Naive thymus-derived CD8-positive, alpha-beta T cell (primary cell): Measurements from ENCODE around the gene TMEM127. TPM values are rescaled to one million over a fixed set of nuclear protein-coding genes. Genes with fewer than 3 reads are reported as not detected.
"Not testable (repeated sequence)": the region's sequence is repeated elsewhere in the genome, so short reads cannot be mapped to it uniquely, and the experiment has no call there.

Experiments used
- ATAC-seq, 2 donors: fragments of 150-1000 bp; cut with Tn5 transposase in 1 of 2; sonication (Bioruptor Pico), chemical (Tn5 transposase) in 1 of 2; 1 replicate in 1 of 2; 2 replicates in 1 of 2; pipeline ENCODE4 v1.10.0; 2021; ENCODE audit warnings: mild to moderate bottlenecking in 2 of 2, moderate library complexity in 2 of 2
- POLR2A ChIA-PET: fragments of 350-600 bp; sonication (Branson Sonifier 250); formaldehyde crosslinking; loops from one replicate; lab custom pipeline; 2021; ENCODE audit warnings: antibody characterized with exemption; lab: Charles Lee
- DNase-seq, 10 donors: peaks; one replicate each; pipeline versions ENCODE4 v3.0.0 to v3.0.0-alpha.2; 2020 to 2022
- H3K27ac Mint-ChIP-seq, 10 donors: one replicate each; pipeline ENCODE4 v1.8.0; 2020 to 2022; ENCODE audit warnings: mild to moderate bottlenecking in 10 of 10, mixed read lengths in 10 of 10, moderate library complexity in 4 of 10, inconsistent platforms in 1 of 10
- H3K27me3 Mint-ChIP-seq, 5 donors: one replicate each; pipeline ENCODE4 v1.8.0; 2021 to 2022; ENCODE audit warnings: mixed read lengths in 5 of 5
- H3K36me3 Mint-ChIP-seq, 3 donors: one replicate each; pipeline ENCODE4 v1.8.0; 2020 to 2022; ENCODE audit warnings: mixed read lengths in 3 of 3, mild to moderate bottlenecking in 2 of 3, inconsistent platforms in 1 of 3
- H3K4me1 Mint-ChIP-seq, 4 donors: one replicate each; pipeline ENCODE4 v1.8.0; 2021 to 2022; ENCODE audit warnings: mixed read lengths in 4 of 4
- H3K4me3 Mint-ChIP-seq, 10 donors: one replicate each; pipeline ENCODE4 v1.8.0; 2020 to 2022; ENCODE audit warnings: mild to moderate bottlenecking in 10 of 10, mixed read lengths in 10 of 10, moderate library complexity in 6 of 10, inconsistent platforms in 1 of 10
- H3K9me3 Mint-ChIP-seq, 9 donors: one replicate each; pipeline ENCODE4 v1.8.0; 2020 to 2022; ENCODE audit warnings: mixed read lengths in 9 of 9, mild to moderate bottlenecking in 3 of 9, inconsistent platforms in 1 of 9, moderate library complexity in 1 of 9
- polyA plus RNA-seq, 3 donors: library from polyadenylated mRNA; unstranded; fragments of 300-500 nt; fragmentation: Illumina TruSeq; gene quantifications; one replicate each; pipeline ENCODE4 v1.2.3, GENCODE V29; 2021
- total RNA-seq, 8 experiments: library from RNA in 2 of 8; stranded (reverse) in 2 of 8; gene quantifications; one replicate each; pipeline ENCODE4 v1.2.3 and lab custom pipeline; 2021 to 2026

Gene TMEM127
- total RNA-seq (10 to 100 TPM; 32.2 to 39.5 TPM), polyA plus RNA-seq (10 to 100 TPM; 22.1 to 35.7 (median 22.3) TPM), total RNA-seq (lab: John Stamatoyannopoulos, UW) (34.4 to 67.3 (median 55.6) reads per million in 6 experiments)

GRCh38 chr2:96265840-96266679 is at the start of gene TMEM127, which contains the start of gene CIAO1:
Gene TMEM127, minus strand, starts transcription at chr2:96265997. Its CDS starts 616 bp downstream, at chr2:96265381.
Gene CIAO1, plus strand, starts transcription at chr2:96266225. Its CDS starts 126 bp downstream, at chr2:96266351.
- H3K27ac Mint-ChIP-seq, result peak within 1 kb of the TSS; percentile 87 to 98 (median 94)
- ATAC-seq (peak; percentile 92), DNase-seq (peak; percentile 93 to 98 (median 97))
- H3K27me3 Mint-ChIP-seq, result no peaks in the 10 kb centered on the region
- H3K4me3 Mint-ChIP-seq, result peak within 1 kb of the TSS; percentile 89 to 99 (median 96)
- H3K4me1 Mint-ChIP-seq, result peaks cover 27 to 59% (median 51%) of the 10 kb centered on the region in 4 donors
- POLR2A ChIA-PET, result interaction anchor here (0.5 to 2.3 kb wide), 6 partner anchors 10 to 274 kb away, joined by 3 to 18 read pairs (median 4); partner anchors contain the start of genes SNRNP200 and STARD7
- H3K36me3 Mint-ChIP-seq, result peaks cover 0 to 60% (median 2%) of the 10 kb centered on the region in 3 donors
- H3K9me3 Mint-ChIP-seq, result no peaks in the 10 kb centered on the region

GRCh38 chr2:96315005-96315399 is 49.2 kb upstream of the TMEM127 start:
- Mint-ChIP-seq H3K27me3 (no peaks in the 10 kb centered on the region), H3K27ac (peak overlapping the region in 6 of 10 donors; percentile 2 to 92 (median 81)), H3K4me1 (peaks cover 11 to 38% (median 33%) of the 10 kb centered on the region in 4 donors), H3K9me3 (no peaks in the 10 kb centered on the region), H3K36me3 (no peaks in the 10 kb centered on the region), H3K4me3 (peak overlapping the region in 5 of 10 donors; percentile 33 to 66 (median 58))
- ATAC-seq (no peak), DNase-seq (no peak)
- POLR2A ChIA-PET, result interaction anchor here (0.7 to 1.8 kb wide), 3 partner anchors 8 to 1388 kb away, joined by 6 to 15 read pairs (median 7); partner anchors contain the start of gene ITPRIPL1

DNA sequence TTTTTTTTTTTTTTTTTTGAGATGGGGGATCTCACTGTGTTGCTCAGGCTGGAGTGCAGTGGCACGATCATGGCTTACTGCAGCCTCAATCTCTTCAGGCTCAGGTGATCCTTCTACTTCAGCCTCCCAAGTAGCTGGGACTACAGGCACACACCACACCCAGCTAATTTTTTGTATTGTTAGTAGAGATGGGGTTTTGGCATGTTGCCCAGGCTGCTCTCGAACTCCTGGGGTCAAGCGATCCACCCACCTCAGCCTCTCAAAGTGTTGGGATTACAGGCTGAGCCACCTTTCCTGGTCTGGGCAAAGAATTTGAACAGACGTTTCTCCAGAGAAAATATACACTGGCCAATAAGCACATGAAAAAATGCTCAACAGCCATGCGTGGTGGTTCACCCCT is 42.5 kb upstream of the TMEM127 start:
- POLR2A ChIA-PET, result interaction anchor here (0.7 to 5.8 kb wide), 5 partner anchors 13 to 121 kb away, joined by 3 to 59 read pairs (median 7); partner anchors contain the start of genes ITPRIPL1 and NCAPH
- Mint-ChIP-seq H3K4me3 (no peak overlapping the region), H3K36me3 (peaks cover 0 to 20% (median 8%) of the 10 kb centered on the region in 3 donors), H3K27ac (peak overlapping the region in 1 of 10 donors; percentile 47), H3K27me3 (no peaks in the 10 kb centered on the region), H3K9me3 (no peaks in the 10 kb centered on the region), H3K4me1 (peaks cover 14 to 38% (median 32%) of the 10 kb centered on the region in 4 donors)
- ATAC-seq (no peak), DNase-seq (no peak)

DNA sequence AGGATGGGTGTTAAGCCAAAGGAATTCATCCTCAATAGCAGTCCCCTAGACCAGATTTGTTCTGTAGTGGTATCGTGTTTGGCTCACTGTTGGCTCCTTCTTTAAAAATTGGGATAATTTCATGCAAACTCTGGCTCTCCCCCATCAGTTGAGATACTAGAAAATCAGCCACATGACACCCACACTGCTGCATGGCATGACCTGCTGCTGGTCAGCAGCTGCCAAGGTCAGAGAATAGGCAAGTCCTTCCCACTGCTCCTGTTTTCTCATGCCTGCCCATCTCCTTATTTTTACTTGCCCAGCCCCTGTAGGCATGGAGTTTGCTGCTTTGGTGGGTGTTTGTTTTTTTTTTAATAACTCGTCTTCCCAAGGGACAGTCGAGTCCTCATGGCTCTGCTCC is 40.6 kb upstream of the TMEM127 start:
- no peak for DNase-seq
- peaks cover 0 to 39% (median 21%) of the 10 kb centered on the region in 3 donors for H3K36me3 Mint-ChIP-seq
- POLR2A ChIA-PET, result interaction anchor here (1.0 to 5.8 kb wide), 16 partner anchors 9 to 232 kb away, joined by 3 to 59 read pairs (median 6); partner anchors contain the start of genes ARID5A, ITPRIPL1 and NCAPH
- peak overlapping the region; percentile 98 to 100 (median 100) for H3K27ac Mint-ChIP-seq
- H3K9me3 Mint-ChIP-seq, result no peaks in the 10 kb centered on the region
- H3K4me1 Mint-ChIP-seq, result peaks cover 28 to 57% (median 50%) of the 10 kb centered on the region in 4 donors
- no peaks in the 10 kb centered on the region for H3K27me3 Mint-ChIP-seq
- ATAC-seq, result no peak
- peak overlapping the region; percentile 94 to 100 (median 99) for H3K4me3 Mint-ChIP-seq

DNA sequence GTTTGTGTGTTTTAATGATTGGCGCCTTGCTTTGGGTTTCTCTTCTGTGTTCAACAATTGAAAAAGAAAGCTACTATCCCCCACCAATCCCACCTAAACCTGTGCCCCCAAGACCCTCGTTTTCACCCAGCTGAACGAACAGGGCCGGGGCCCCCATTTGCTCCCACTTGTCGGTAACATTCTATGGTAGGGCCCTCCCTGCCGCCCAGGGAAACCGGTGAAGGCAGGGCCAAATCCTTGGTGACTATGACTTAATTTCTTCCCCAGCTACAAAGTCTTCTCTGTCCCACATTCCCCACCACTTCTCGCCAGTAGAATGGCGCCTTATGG is 40.1 kb upstream of the TMEM127 start:
- POLR2A ChIA-PET, result interaction anchor here (1.0 to 5.8 kb wide), 18 partner anchors 10 to 248 kb away, joined by 3 to 59 read pairs (median 6); partner anchors contain the start of genes ARID5A, ITPRIPL1 and NCAPH
- peaks cover 31 to 61% (median 54%) of the 10 kb centered on the region in 4 donors for H3K4me1 Mint-ChIP-seq

GRCh38 chr2:96305091-96305978 is 39.5 kb upstream of the TMEM127 start, which contains the start of gene SNRNP200:
Gene SNRNP200, minus strand, starts transcription at chr2:96305546. Its CDS starts 109 bp downstream, at chr2:96305437.
- ATAC-seq (peak; percentile 87 to 89), DNase-seq (peak; percentile 85 to 94 (median 90))
- H3K27me3 Mint-ChIP-seq, result no peaks in the 10 kb centered on the region
- peaks cover 0 to 49% (median 27%) of the 10 kb centered on the region in 3 donors for H3K36me3 Mint-ChIP-seq
- H3K4me1 Mint-ChIP-seq, result peaks cover 33 to 62% (median 57%) of the 10 kb centered on the region in 4 donors
- H3K9me3 Mint-ChIP-seq, result no peaks in the 10 kb centered on the region
- H3K27ac Mint-ChIP-seq, result peak within 1 kb of the TSS; percentile 98 to 100 (median 100)
- peak within 1 kb of the TSS; percentile 94 to 100 (median 99) for H3K4me3 Mint-ChIP-seq
- POLR2A ChIA-PET, result interaction anchor here (0.6 to 5.8 kb wide), 25 partner anchors 10 to 591 kb away, joined by 3 to 59 read pairs (median 5); partner anchors contain the start of genes ARID5A, ITPRIPL1, NCAPH and STARD7

More for the DNA sequence above, 40.1 kb upstream of the TMEM127 start:
- Mint-ChIP-seq H3K4me3 (peak overlapping the region; percentile 94 to 100 (median 99)), H3K27me3 (no peaks in the 10 kb centered on the region), H3K27ac (peak overlapping the region; percentile 98 to 100 (median 100)), H3K36me3 (peaks cover 0 to 43% (median 25%) of the 10 kb centered on the region in 3 donors), H3K9me3 (no peaks in the 10 kb centered on the region)
- ATAC-seq (peak in 1 of 2 donors; percentile 4), DNase-seq (no peak)

DNA sequence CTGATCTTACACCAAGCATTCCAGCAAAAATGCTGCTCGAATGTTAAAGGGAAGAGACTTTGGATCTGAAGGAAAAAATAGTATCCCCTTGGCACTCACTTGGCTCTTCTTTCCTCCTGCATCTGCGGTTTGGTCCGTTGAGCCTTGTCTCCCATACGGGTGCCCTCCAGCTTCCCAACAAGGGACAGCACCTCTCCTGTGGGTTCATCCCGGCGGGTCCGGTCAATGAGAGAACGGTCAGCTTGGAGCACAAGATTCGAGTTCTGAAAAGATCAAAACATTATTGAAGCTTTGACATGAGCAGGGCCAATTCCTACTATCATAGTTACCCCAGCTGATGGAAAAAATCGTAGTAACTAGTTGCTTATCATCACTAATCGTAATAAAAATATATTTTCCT is 38.8 kb upstream of the TMEM127 start:
- H3K9me3 Mint-ChIP-seq, result no peaks in the 10 kb centered on the region
- peaks cover 0 to 56% (median 27%) of the 10 kb centered on the region in 3 donors for H3K36me3 Mint-ChIP-seq
- peaks cover 37 to 63% (median 57%) of the 10 kb centered on the region in 4 donors for H3K4me1 Mint-ChIP-seq
- H3K27me3 Mint-ChIP-seq, result no peaks in the 10 kb centered on the region
- ATAC-seq (no peak), DNase-seq (no peak)
- POLR2A ChIA-PET, result interaction anchor here (0.6 to 5.8 kb wide), 16 partner anchors 11 to 592 kb away, joined by 3 to 59 read pairs (median 6); partner anchors contain the start of genes ARID5A, ITPRIPL1, NCAPH and STARD7
- peak overlapping the region; percentile 94 to 100 (median 99) for H3K4me3 Mint-ChIP-seq
- H3K27ac Mint-ChIP-seq, result peak overlapping the region; percentile 98 to 100 (median 100)

DNA sequence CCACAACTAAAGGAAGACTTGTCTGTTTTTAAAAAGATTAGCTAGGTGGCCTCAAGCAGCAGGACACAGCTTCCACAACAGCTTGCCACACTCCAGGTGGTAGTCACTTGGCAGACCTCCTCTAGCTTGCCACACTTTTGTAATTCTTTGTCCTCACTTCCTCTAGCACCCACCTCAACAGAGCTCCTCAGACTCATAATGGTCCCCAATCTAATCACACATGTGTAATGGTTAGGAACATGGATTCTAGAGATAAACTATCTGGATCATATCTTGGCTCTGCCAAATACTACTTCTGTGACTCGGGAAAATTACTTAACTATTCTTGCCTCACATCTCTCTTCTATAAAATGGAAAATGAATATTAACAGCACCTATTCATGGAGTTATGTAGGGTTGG is 36.1 kb upstream of the TMEM127 start:
- POLR2A ChIA-PET, result interaction anchor here (0.5 kb wide), 1 partner anchor 28 kb away, joined by 5 read pairs; no protein-coding TSS in a partner anchor
- ATAC-seq, result no peak
- peak overlapping the region in 6 of 10 donors; percentile 5 to 54 (median 32) for H3K4me3 Mint-ChIP-seq
- peaks cover 48 to 79% (median 69%) of the 10 kb centered on the region in 4 donors for H3K4me1 Mint-ChIP-seq
- DNase-seq, result no peak
- H3K27ac Mint-ChIP-seq, result peak overlapping the region in 5 of 10 donors; percentile 3 to 77 (median 50)
- no peaks in the 10 kb centered on the region for H3K9me3 Mint-ChIP-seq
- H3K27me3 Mint-ChIP-seq, result no peaks in the 10 kb centered on the region
- H3K36me3 Mint-ChIP-seq, result peaks cover 15 to 84% (median 32%) of the 10 kb centered on the region in 3 donors

- no peak for ATAC-seq
- POLR2A ChIA-PET, result no interaction called here
Observed at GRCh38 chr2:96296925-96297324, 31.1 kb upstream of the TMEM127 start.

GRCh38 chr2:96294271-96294670 is 28.5 kb upstream of the TMEM127 start:
- POLR2A ChIA-PET, result interaction anchor here (1.7 kb wide), 1 partner anchor 11 kb away, joined by 13 read pairs; the partner anchor contains the start of gene SNRNP200
- not testable (repeated sequence) for DNase-seq, H3K4me3 Mint-ChIP-seq, H3K9me3 Mint-ChIP-seq, ATAC-seq, H3K27me3 Mint-ChIP-seq
- H3K27ac Mint-ChIP-seq, result peak overlapping the region in 1 of 10 donors; percentile 22
- peaks cover 4 to 16% (median 11%) of the 10 kb centered on the region in 4 donors for H3K4me1 Mint-ChIP-seq
- peaks cover 13 to 100% (median 29%) of the 10 kb centered on the region in 3 donors for H3K36me3 Mint-ChIP-seq

More at GRCh38 chr2:96296925-96297324, 31.1 kb upstream of the TMEM127 start:
- H3K4me1 Mint-ChIP-seq, result peaks cover 19 to 38% (median 30%) of the 10 kb centered on the region in 4 donors
- no peak overlapping the region for H3K4me3 Mint-ChIP-seq
- H3K36me3 Mint-ChIP-seq, result peaks cover 15 to 100% (median 25%) of the 10 kb centered on the region in 3 donors
- H3K27ac Mint-ChIP-seq, result no peak overlapping the region
- no peaks in the 10 kb centered on the region for H3K9me3 Mint-ChIP-seq
- DNase-seq, result no peak
- no peaks in the 10 kb centered on the region for H3K27me3 Mint-ChIP-seq

DNA sequence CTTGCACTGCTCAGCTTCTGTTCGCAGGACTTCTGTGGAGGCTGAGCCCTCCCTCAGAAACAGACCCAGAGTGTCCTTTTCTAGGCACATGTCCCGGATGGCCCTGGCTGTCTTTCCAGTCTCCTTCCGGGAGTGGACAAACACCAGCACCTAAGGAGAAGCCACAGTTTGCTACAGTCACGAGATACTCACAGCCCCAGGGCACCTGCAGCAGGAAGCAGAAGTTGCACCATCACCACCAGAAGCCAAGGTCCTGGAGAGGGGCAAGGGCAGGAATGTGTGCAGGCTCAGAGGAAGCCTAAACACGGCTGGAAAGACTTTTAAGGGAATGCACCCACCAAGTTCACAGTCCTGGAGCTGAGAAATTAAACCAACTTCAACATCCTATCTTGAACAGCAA is 26.0 kb upstream of the TMEM127 start:
- no peak overlapping the region for H3K4me3 Mint-ChIP-seq
- no peaks in the 10 kb centered on the region for H3K9me3 Mint-ChIP-seq
- DNase-seq, result no peak
- peak overlapping the region in 1 of 10 donors; percentile 59 for H3K27ac Mint-ChIP-seq
- POLR2A ChIA-PET, result no interaction called here
- H3K36me3 Mint-ChIP-seq, result peaks cover 7 to 100% (median 31%) of the 10 kb centered on the region in 3 donors
- H3K27me3 Mint-ChIP-seq, result no peaks in the 10 kb centered on the region
- no peak for ATAC-seq
- peaks cover 0 to 3% (median 1%) of the 10 kb centered on the region in 4 donors for H3K4me1 Mint-ChIP-seq
